ENCODE data around the gene C19orf25.

GRCh38 chr19:1456121-1456900 is 22.7 kb downstream of the C19orf25 start:
- TF ChIP-seq, protein P1, sequence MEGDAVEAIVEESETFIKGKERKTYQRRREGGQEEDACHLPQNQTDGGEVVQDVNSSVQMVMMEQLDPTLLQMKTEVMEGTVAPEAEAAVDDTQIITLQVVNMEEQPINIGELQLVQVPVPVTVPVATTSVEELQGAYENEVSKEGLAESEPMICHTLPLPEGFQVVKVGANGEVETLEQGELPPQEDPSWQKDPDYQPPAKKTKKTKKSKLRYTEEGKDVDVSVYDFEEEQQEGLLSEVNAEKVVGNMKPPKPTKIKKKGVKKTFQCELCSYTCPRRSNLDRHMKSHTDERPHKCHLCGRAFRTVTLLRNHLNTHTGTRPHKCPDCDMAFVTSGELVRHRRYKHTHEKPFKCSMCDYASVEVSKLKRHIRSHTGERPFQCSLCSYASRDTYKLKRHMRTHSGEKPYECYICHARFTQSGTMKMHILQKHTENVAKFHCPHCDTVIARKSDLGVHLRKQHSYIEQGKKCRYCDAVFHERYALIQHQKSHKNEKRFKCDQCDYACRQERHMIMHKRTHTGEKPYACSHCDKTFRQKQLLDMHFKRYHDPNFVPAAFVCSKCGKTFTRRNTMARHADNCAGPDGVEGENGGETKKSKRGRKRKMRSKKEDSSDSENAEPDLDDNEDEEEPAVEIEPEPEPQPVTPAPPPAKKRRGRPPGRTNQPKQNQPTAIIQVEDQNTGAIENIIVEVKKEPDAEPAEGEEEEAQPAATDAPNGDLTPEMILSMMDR (IDR thresholded peaks at IDR 0.05; ENCODE audit: poor library complexity, severe bottlenecking), result no peak
- TF ChIP-seq RAD21 (conservative IDR thresholded peaks at IDR 0.05) (no peak), POLR2AphosphoS5 (IDR thresholded peaks at IDR 0.05) (no peak), EZH2 (IDR thresholded peaks at IDR 0.05; ENCODE audit: borderline replicate concordance, insufficient read depth, low read length, poor library complexity, severe bottlenecking) (no peak), REST (IDR thresholded peaks at IDR 0.05; ENCODE audit: borderline replicate concordance) (no peak), SMC3 (conservative IDR thresholded peaks at IDR 0.05; ENCODE audit: poor library complexity) (no peak), TAF1 (IDR thresholded peaks at IDR 0.05; ENCODE audit: low read depth) (no peak)
